Esophagus muscularis mucosa (tissue), 4 donors: ENCODE measurements around the gene LTB4R2. TPM values are rescaled to one million over a fixed set of nuclear protein-coding genes. Genes with fewer than 3 reads are reported as not detected.

Experiments used
- DNase-seq: peaks from one replicate; pipeline ENCODE4 v3.0.0-alpha.2; 2017; ENCODE audit errors: extremely low spot score
- H3K27ac ChIP-seq, 4 donors: fragments of 200-600 bp; sonication (generic); replicated peaks in 1 of 4; 1 replicate in 3 of 4; 2 replicates in 1 of 4; pipeline ENCODE4 v1.5.1; 2016 to 2019; ENCODE audit warnings: mild to moderate bottlenecking in 1 of 4
- H3K27me3 ChIP-seq, 4 donors: fragments of 200-600 bp; sonication (generic); one replicate each; pipeline versions ENCODE4 v1.5.1 to v1.6.0; 2016 to 2019
- H3K36me3 ChIP-seq, 4 donors: fragments of 200-600 bp; sonication (generic); one replicate each; pipeline ENCODE4 v1.5.1; 2016 to 2019
- H3K4me1 ChIP-seq, 4 donors: fragments of 200-600 bp; sonication (generic); one replicate each; pipeline ENCODE4 v1.5.1; 2016 to 2019
- H3K4me3 ChIP-seq, 4 donors: fragments of 200-600 bp; sonication (generic); 1 replicate in 2 of 4; 2 replicates in 2 of 4; pipeline ENCODE4 v1.5.1; 2016 to 2019; ENCODE audit warnings: mild to moderate bottlenecking in 4 of 4, moderate library complexity in 1 of 4
- H3K9me3 ChIP-seq, 4 donors: fragments of 200-600 bp; sonication (generic); 1 replicate in 3 of 4; 2 replicates in 1 of 4; pipeline ENCODE4 v1.5.1; 2016 to 2019
- CTCF ChIP-seq, 3 experiments: fragments of 200-600 bp in 2 of 3; fragments of 450-650 bp in 1 of 3; sonication (generic) in 2 of 3; IDR thresholded peaks; one replicate each; pipeline ENCODE4 v1.5.1; 2017 to 2019; ENCODE audit warnings: antibody characterized with exemption in 3 of 3, mild to moderate bottlenecking in 2 of 3, moderate library complexity in 1 of 3
- EP300 ChIP-seq: sonication (generic); formaldehyde crosslinking; IDR thresholded peaks from one replicate; pipeline ENCODE4 v1.6.1; 2017; ENCODE audit warnings: antibody characterized with exemption
- POLR2A ChIP-seq: fragments of 450-650 bp; IDR thresholded peaks from one replicate; pipeline ENCODE4 v1.6.1; 2017; ENCODE audit warnings: antibody characterized with exemption, moderate library complexity, mild to moderate bottlenecking, low read depth
- POLR2AphosphoS5 ChIP-seq, 2 donors: sonication (generic); formaldehyde crosslinking; IDR thresholded peaks; one replicate each; pipeline ENCODE4 v1.6.1; 2017; ENCODE audit warnings: antibody characterized with exemption in 2 of 2
- WGBS: methylation state at CpG from one replicate; pipeline ENCODE4 v1.1.5; 2018; 5-methylcytosine and 5-hydroxymethylcytosine counted together
- intact Hi-C: fragments of 100-400 bp; cut with DNase I; formaldehyde crosslinking; loops from one replicate; pipeline ENCODE4 v1.15.1; 2023
- total RNA-seq, 4 donors: library from RNA; depleted of rRNA; stranded (reverse); fragments of >200 nt; gene quantifications; one replicate each; pipeline versions ENCODE4 v1.1.0 to v1.2.1, GENCODE V29; 2016

LTB4R2 gene
- total RNA-seq, 4 donors from 2014 or later, result 1.7 to 3.7 (median 2.4) TPM

DNA sequence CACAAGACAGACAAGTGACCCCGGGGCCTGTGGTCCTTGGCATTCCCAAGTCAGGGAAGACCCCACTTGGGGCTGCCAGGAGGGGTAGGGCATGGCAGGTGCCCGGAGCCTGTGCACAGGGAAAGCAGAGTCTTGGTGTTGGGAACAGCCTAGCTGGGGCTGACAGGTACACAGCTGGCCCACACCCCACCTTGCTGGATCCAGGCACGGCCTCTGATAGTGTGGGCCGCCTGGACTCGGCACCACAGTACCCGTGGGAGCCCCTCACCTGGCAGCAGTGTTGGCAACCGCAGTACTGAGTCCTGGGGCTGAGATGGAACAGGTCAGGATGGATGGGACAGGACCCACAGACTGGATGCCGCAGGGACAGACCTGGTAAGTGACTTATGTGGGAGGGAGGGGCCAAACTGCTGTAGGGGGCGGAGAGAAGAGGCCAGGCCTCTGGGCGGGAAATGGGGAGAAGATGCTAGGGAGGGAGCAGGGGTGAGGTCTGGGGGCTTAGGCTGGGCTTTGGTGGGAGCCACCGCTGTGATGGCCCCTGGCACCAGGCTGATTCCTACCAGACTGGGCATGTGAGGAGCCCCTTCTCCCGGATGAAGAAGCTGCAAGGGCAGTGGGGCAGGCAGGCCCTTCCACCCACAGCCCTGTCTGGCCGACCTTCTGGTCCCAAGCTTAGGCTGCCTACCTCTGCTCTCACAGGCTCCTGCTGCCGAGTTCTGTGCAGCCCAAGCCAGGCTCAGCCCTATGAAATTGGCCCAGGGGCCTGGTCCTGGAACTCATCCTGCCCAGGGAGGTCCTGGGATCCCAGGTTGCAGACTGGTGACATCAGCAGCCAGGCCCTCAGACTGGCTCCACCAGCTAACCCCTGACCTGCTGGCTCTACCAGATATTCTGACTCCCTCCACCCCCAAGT is 46.9 kb upstream of the LTB4R2 start, which contains the start of gene TGM1:
TGM1 (minus strand) TSS at position 357 of the 913 bp plus-strand sequence. CDS start 825 bp downstream, outside the sequence.
- H3K27ac ChIP-seq, result no peak within 1 kb of the TSS
- H3K4me3 ChIP-seq, result no peak within 1 kb of the TSS
- intact Hi-C loops, result no loop called here
- DNase-seq, result no peak
- no peaks in the 10 kb centered on the region for H3K9me3 ChIP-seq
- H3K4me1 ChIP-seq, result peaks cover 0 to 9% (median 2%) of the 10 kb centered on the region in 4 donors
- 82% methylated on average over 10 of the region's 14 CpGs for WGBS
- no peaks in the 10 kb centered on the region for H3K27me3 ChIP-seq
- H3K36me3 ChIP-seq, result peaks cover 19 to 43% (median 29%) of the 10 kb centered on the region in 4 donors
- no peak for TF ChIP-seq EP300
- TF ChIP-seq POLR2AphosphoS5 (IDR thresholded peaks at IDR 0.05), result no peak
- no peak for TF ChIP-seq CTCF (IDR thresholded peaks at IDR 0.05)
- TF ChIP-seq POLR2A, result no peak

GRCh38 chr14:24263848-24264247 is 46.1 kb upstream of the LTB4R2 start:
- no peak overlapping the region for H3K27ac ChIP-seq

DNA sequence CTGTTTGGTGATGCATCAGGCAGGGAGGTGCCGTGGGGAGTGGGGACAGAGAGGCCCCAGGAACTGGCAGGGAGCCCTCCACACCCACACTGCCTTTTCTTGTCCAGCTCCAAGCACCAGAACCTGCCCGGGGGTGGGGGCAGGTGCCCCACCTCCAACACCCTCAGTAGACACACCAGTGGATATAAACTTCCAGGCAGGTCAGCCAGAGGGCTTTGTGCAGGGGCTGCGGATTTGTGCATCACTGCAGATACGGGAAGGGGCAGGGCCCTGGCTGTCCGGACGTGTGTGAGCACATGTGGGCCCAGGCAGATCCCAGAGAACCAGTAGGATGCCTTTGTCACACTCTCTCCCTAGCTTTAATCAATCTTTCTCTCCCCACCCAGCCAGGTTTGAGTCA is 45.6 kb upstream of the LTB4R2 start:
- peaks cover 20 to 55% (median 41%) of the 10 kb centered on the region in 4 donors for H3K36me3 ChIP-seq
- intact Hi-C loops, result no loop called here
- H3K27me3 ChIP-seq, result no peaks in the 10 kb centered on the region
- peaks cover 0 to 2% (median under 1%) of the 10 kb centered on the region in 4 donors for H3K4me1 ChIP-seq
- H3K27ac ChIP-seq, result no peak overlapping the region
- WGBS, result 79% methylated on average over 5 of the region's 6 CpGs
- TF ChIP-seq POLR2A, result no peak
- TF ChIP-seq POLR2AphosphoS5 (IDR thresholded peaks at IDR 0.05), result no peak
- no peak for TF ChIP-seq CTCF (IDR thresholded peaks at IDR 0.05)
- no peak for TF ChIP-seq EP300
- no peak overlapping the region for H3K4me3 ChIP-seq
- no peaks in the 10 kb centered on the region for H3K9me3 ChIP-seq
- DNase-seq, result no peak

More at GRCh38 chr14:24263848-24264247, 46.1 kb upstream of the LTB4R2 start:
- Histone ChIP-seq H3K4me3 (no peak overlapping the region), H3K9me3 (no peaks in the 10 kb centered on the region), H3K36me3 (peaks cover 20 to 51% (median 37%) of the 10 kb centered on the region in 4 donors), H3K27me3 (no peaks in the 10 kb centered on the region), H3K4me1 (peaks cover 0 to 7% (median 2%) of the 10 kb centered on the region in 4 donors)
- DNase-seq, result no peak
- intact Hi-C loops, result no loop called here
- no peak for TF ChIP-seq CTCF (IDR thresholded peaks at IDR 0.05)
- TF ChIP-seq POLR2A, result no peak
- no peak for TF ChIP-seq EP300
- TF ChIP-seq POLR2AphosphoS5 (IDR thresholded peaks at IDR 0.05), result no peak
- 77% methylated on average over 6 of the region's 6 CpGs for WGBS

DNA sequence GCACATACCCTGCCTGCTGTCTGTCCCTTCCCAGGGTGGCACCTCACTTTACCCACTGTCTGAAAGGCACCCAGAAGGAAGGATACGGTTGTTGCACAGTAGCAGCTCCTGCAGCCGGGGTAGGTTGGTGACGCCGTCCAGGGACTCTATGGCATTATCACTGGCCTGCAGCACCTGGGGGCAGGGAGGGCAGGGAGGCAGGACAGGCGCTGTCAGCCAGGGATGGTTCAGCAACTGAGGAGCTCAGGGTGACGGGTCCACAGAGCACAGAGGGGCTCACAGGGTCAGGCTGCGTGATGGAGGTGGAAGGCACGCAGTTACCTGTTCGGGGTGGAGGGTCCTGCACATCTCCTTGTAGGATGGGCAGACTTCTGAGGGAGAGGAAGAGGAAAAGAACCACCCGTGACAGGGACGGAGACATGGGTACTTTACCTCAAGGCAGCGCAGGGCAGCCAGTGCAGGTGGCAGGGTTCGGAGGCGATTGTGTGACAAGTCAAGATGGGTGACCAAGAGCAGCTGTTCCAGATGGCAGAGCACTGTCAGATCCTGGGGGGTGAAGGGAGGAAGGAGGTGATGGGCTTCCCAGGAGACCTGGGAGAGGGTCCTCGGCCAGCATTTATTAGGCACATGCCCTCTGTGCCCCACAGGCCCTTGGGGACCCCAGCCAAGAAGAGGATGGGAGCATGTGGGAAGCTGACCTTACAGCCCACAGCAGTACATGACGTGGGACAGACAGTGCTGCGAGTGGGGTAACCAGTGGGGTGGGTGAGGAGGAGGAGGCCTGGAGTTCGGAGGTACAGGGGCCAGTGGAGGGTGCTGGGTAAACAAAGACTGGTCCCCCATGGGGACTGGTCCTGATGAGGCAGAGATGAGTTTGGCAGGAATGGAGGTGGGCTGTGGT is 43.3 kb upstream of the LTB4R2 start:
- Histone ChIP-seq H3K9me3 (no peaks in the 10 kb centered on the region), H3K36me3 (peaks cover 20 to 61% (median 47%) of the 10 kb centered on the region in 4 donors), H3K27ac (no peak overlapping the region), H3K27me3 (no peaks in the 10 kb centered on the region), H3K4me3 (no peak overlapping the region), H3K4me1 (peaks cover 0 to 7% (median 7%) of the 10 kb centered on the region in 4 donors)
- 81% methylated on average over 18 of the region's 18 CpGs for WGBS
- DNase-seq, result no peak
- TF ChIP-seq POLR2AphosphoS5 (IDR thresholded peaks at IDR 0.05) (no peak), EP300 (no peak), CTCF (IDR thresholded peaks at IDR 0.05) (no peak), POLR2A (no peak)
- intact Hi-C loops, result no loop called here
